Psoas muscle (tissue), 8 donors: ENCODE results near the gene FAAH. TPM values are rescaled to one million over a fixed set of nuclear protein-coding genes. Genes with fewer than 3 reads are reported as not detected.
"Not testable (repeated sequence)": the region's sequence is repeated elsewhere in the genome, so short reads cannot be mapped to it uniquely, and the experiment has no call there.

Experiments used
- ATAC-seq, 4 donors: fragments of 200-7000 bp; cut with Tn5 transposase; one replicate each; pipeline ENCODE4 v1.9.1; 2020; ENCODE audit warnings: moderate library complexity in 3 of 4, mild to moderate bottlenecking in 2 of 4
- DNase-seq, 2 donors: peaks; one replicate each; pipeline ENCODE4 v3.0.0-alpha.2; 2020
- H3K27ac ChIP-seq: fragments of 200-600 bp; one replicate; pipeline ENCODE4 v1.8.0; 2022
- H3K27me3 ChIP-seq, 3 donors: fragments of 200-600 bp in 1 of 3; one replicate each; pipeline versions ENCODE4 v1.6.1 to v1.8.0; 2013 to 2022; ENCODE audit warnings: low read length in 2 of 3, mild to moderate bottlenecking in 2 of 3, moderate library complexity in 1 of 3; ENCODE audit not compliant: insufficient read depth in 3 of 3
- H3K36me3 ChIP-seq, 2 donors: fragments of 200-600 bp in 1 of 2; one replicate each; pipeline versions ENCODE4 v1.6.1 to v1.8.0; 2013 to 2022; ENCODE audit warnings: low read depth in 1 of 2, mild to moderate bottlenecking in 1 of 2, moderate library complexity in 1 of 2; ENCODE audit not compliant: insufficient read depth in 1 of 2
- H3K4me1 ChIP-seq: fragments of 200-600 bp; one replicate; pipeline ENCODE4 v1.8.0; 2022
- H3K4me3 ChIP-seq: fragments of 200-600 bp; one replicate; pipeline ENCODE4 v1.8.0; 2022; ENCODE audit warnings: mild to moderate bottlenecking
- H3K9me3 ChIP-seq: fragments of 200-600 bp; one replicate; pipeline ENCODE4 v1.8.0; 2022
- CTCF ChIP-seq: fragments of 200-600 bp; IDR thresholded peaks from one replicate; pipeline ENCODE4 v1.8.0; 2022; ENCODE audit warnings: antibody characterized with exemption
- WGBS, 3 donors: extraction: QIAGEN DNeasy Blood & Tissue Kit; methylation state at CpG; one replicate each; pipeline versions ENCODE4 v1.1.6 to v1.1.7; 2013; 5-methylcytosine and 5-hydroxymethylcytosine counted together
- intact Hi-C, 2 donors: fragments of 100-400 bp; cut with DNase I; formaldehyde crosslinking; loops; one replicate each; pipeline versions ENCODE4 v1.11.0 to v1.14.2; 2022
- polyA plus RNA-seq, 3 donors: library from polyadenylated mRNA; stranded (reverse); fragments of 200-250 nt; gene quantifications; one replicate each; pipeline ENCODE4 v1.2.3, GENCODE V29; 2013
- total RNA-seq, 4 donors: library from RNA; stranded (reverse); fragmentation: NEBNext Ultra II Directional in 2 of 4; extraction: Animal tissue kit (Norgen Biotek cat#: 25700) in 2 of 4; gene quantifications; one replicate each; pipeline versions ENCODE4 v1.2.1 to v1.2.4, GENCODE V29; 2021 to 2023
- donor health status: healthy with polysubstance abuse.
- donor health status: DM: no; HTN: no; CAD: no; lungs with moderate emphysema.
- donor health status: Bipolar disorder and iron deficiency.
- donor health status: healthy.
- donor health status: DM: yes; HTN: yes; CAD: no.
- donor health status: DM: no; HTN: no; CAD: no.
- donor health status: DM: no; HTN: no; CAD: no.
- donor health status: DM: yes; HTN: yes; CAD: no.

The FAAH gene
- total and polyA plus RNA-seq, 7 donors = 1.6 to 11.0 (median 5.7) TPM

DNA sequence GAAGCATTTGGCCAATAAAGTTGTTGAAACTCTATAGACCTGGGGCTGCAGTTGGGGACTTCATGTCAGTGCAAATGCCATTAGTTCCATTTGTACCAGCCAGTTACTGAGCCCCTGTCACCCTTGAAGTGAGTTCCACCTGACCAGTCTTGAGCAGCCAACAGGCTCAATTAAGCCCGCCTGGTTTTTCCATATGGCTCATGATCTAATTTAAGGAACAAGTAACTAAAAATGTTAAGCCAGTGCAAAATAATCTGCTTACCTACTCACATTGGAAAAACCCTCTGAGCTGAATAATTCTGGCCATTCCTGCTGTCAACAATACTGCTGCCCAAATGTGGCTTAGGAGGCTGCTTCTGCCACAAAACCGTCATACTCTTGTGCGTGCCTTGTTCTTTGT is 32.0 kb upstream of the FAAH start:
- Histone ChIP-seq H3K9me3 (no peaks in the 10 kb centered on the region), H3K4me1 (peaks cover 8% of the 10 kb centered on the region), H3K27ac (no peak overlapping the region), H3K36me3 (peaks cover 24 to 95% of the 10 kb centered on the region in 2 donors), H3K4me3 (no peak overlapping the region), H3K27me3 (no peaks in the 10 kb centered on the region)
- intact Hi-C loops = no loop called here
- WGBS, 3 donors = 57 to 70% (median 68%) methylated on average over 3 of the region's 3 CpGs
- no peak for TF ChIP-seq CTCF
- ATAC-seq (peak; percentile 31 to 58 (median 45)), DNase-seq (no peak)

DNA sequence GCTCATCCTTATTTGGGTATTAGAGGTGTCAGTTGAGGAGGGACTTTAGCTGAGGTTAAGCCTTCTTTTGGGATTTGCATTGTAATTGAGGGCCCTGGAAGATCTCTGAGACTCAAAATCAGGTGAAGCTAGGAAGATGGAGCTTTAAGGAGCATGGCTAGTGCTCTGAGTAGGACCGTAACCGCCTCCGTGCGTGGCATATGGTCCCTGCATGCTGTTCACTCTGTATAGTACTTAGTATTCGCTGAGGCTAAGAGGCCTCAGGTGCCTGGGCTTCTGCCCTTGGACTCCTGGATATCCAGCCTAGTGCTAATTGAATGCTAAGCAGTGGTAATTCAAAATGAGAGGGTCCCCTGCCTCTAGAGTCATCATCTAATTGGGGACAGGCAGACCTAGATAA is 31.0 kb upstream of the FAAH start:
- Histone ChIP-seq H3K27me3 (no peaks in the 10 kb centered on the region), H3K36me3 (peaks cover 24 to 94% of the 10 kb centered on the region in 2 donors), H3K9me3 (no peaks in the 10 kb centered on the region), H3K27ac (no peak overlapping the region), H3K4me3 (no peak overlapping the region), H3K4me1 (peaks cover 8% of the 10 kb centered on the region)
- intact Hi-C loops = no loop called here
- no peak for DNase-seq
- ATAC-seq = no peak
- TF ChIP-seq CTCF = no peak
- 94 to 99% (median 96%) methylated on average over 5 of the region's 5 CpGs for WGBS, 3 donors

- whole genome bisulfite sequencing, 3 donors = 81 to 88% (median 87%) methylated on average over 5 of the region's 5 CpGs
- ATAC-seq = no peak
Measured at GRCh38 chr1:46364612-46365011, 29.5 kb upstream of the FAAH start.

DNA sequence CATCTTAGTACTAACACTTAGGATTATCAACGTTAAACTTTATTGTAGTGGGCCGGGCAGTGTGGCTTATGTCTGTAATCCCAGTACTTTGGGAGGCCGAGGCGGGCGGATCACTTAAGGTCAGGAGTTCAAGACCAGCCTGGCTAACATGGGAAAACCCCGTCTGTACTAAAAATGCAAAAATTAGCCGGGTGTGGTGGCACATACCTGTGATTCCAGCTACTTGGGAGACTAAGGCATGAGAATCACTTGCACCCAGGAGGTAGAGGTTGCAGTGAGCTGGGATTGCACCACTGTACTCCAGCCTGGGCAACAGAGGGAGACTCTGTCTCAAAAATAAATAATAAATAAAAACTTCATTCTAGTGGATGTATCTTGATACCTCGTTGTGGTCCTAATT is 28.3 kb upstream of the FAAH start:
- H3K4me3 ChIP-seq, H3K4me1 ChIP-seq, H3K9me3 ChIP-seq, ATAC-seq, DNase-seq, intact Hi-C loops, H3K27me3 ChIP-seq, H3K27ac ChIP-seq: not testable (repeated sequence)
- H3K36me3 ChIP-seq = peaks cover 21 to 79% of the 10 kb centered on the region in 2 donors
- 90 to 94% (median 93%) methylated on average over 8 of the region's 8 CpGs for WGBS, 3 donors

More at GRCh38 chr1:46364612-46365011, 29.5 kb upstream of the FAAH start:
- intact Hi-C loops = no loop called here
- DNase-seq = no peak
- no peak overlapping the region for H3K4me3 ChIP-seq
- TF ChIP-seq CTCF = no peak
- H3K4me1 ChIP-seq = peaks cover 8% of the 10 kb centered on the region
- H3K36me3 ChIP-seq = peaks cover 21 to 88% of the 10 kb centered on the region in 2 donors
- no peaks in the 10 kb centered on the region for H3K27me3 ChIP-seq
- H3K27ac ChIP-seq = no peak overlapping the region
- H3K9me3 ChIP-seq = no peaks in the 10 kb centered on the region

GRCh38 chr1:46367072-46367471 is 27.0 kb upstream of the FAAH start:
- Histone ChIP-seq H3K27ac (no peak overlapping the region), H3K4me1 (peaks cover 6% of the 10 kb centered on the region), H3K9me3 (no peaks in the 10 kb centered on the region), H3K4me3 (no peak overlapping the region), H3K27me3 (no peaks in the 10 kb centered on the region), H3K36me3 (peaks cover 13 to 66% of the 10 kb centered on the region in 2 donors)
- intact Hi-C loops = no loop called here
- ATAC-seq (no peak), DNase-seq (no peak)
- no peak for TF ChIP-seq CTCF
- 88 to 90% (median 90%) methylated on average over 3 of the region's 3 CpGs for whole genome bisulfite sequencing, 3 donors

GRCh38 chr1:46367701-46368100 is 26.4 kb upstream of the FAAH start:
- H3K36me3 ChIP-seq = peaks cover 15 to 65% of the 10 kb centered on the region in 2 donors
- 98 to 100% (median 99%) methylated on average over 8 of the region's 8 CpGs for WGBS, 3 donors
- H3K4me3 ChIP-seq, H3K4me1 ChIP-seq, DNase-seq, H3K27me3 ChIP-seq, H3K27ac ChIP-seq, intact Hi-C loops, ATAC-seq, H3K9me3 ChIP-seq: not testable (repeated sequence)
